NB4 (cell line): Measurements from ENCODE around the gene TMEM123.

Experiments used
- DNase-seq: peaks from one replicate; pipeline ENCODE4 v3.0.0; 2010; ENCODE audit warnings: low read depth
- H3K4me3 ChIP-seq: one replicate; pipeline ENCODE4 v1.5.1; 2011; ENCODE audit warnings: mild to moderate bottlenecking, low read depth, low read length, moderate library complexity
- MYC ChIP-seq: IDR thresholded peaks from 2 replicates; pipeline ENCODE4 v1.6.1; 2011; ENCODE audit warnings: low read depth, low read length
- POLR2A ChIP-seq: IDR thresholded peaks from 2 replicates; pipeline ENCODE4 v1.6.1; 2011; ENCODE audit warnings: mild to moderate bottlenecking; ENCODE audit not compliant: insufficient read length; ENCODE audit errors: extremely low read depth
- TF ChIP-seq, protein P1 (sequence below): IDR thresholded peaks from one replicate; pipeline ENCODE4 v1.5.1; 2012; ENCODE audit warnings: low read depth, low read length
- TF ChIP-seq, protein P2 (sequence below): IDR thresholded peaks from 2 replicates; pipeline ENCODE4 v1.6.1; 2011; ENCODE audit warnings: low read depth, low read length

Gene TMEM123

GRCh38 chr11:102428696-102429095 lies 23.9 kb downstream of the TMEM123 start:
- DNase-seq: no peak
- no peak overlapping the region for H3K4me3 ChIP-seq
- no peak for TF ChIP-seq MYC

- no peak for DNase-seq
These were observed 25.5 kb downstream of the TMEM123 start for GRCh38 chr11:102427068-102427467.

GRCh38 chr11:102426570-102426969 lies 26.0 kb downstream of the TMEM123 start:
- TF ChIP-seq MYC (no peak), POLR2A (no peak)
- TF ChIP-seq, protein P1, sequence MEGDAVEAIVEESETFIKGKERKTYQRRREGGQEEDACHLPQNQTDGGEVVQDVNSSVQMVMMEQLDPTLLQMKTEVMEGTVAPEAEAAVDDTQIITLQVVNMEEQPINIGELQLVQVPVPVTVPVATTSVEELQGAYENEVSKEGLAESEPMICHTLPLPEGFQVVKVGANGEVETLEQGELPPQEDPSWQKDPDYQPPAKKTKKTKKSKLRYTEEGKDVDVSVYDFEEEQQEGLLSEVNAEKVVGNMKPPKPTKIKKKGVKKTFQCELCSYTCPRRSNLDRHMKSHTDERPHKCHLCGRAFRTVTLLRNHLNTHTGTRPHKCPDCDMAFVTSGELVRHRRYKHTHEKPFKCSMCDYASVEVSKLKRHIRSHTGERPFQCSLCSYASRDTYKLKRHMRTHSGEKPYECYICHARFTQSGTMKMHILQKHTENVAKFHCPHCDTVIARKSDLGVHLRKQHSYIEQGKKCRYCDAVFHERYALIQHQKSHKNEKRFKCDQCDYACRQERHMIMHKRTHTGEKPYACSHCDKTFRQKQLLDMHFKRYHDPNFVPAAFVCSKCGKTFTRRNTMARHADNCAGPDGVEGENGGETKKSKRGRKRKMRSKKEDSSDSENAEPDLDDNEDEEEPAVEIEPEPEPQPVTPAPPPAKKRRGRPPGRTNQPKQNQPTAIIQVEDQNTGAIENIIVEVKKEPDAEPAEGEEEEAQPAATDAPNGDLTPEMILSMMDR: no peak
- TF ChIP-seq, protein P2, sequence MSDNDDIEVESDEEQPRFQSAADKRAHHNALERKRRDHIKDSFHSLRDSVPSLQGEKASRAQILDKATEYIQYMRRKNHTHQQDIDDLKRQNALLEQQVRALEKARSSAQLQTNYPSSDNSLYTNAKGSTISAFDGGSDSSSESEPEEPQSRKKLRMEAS: no peak

More at GRCh38 chr11:102427068-102427467, 25.5 kb downstream of the TMEM123 start:
- TF ChIP-seq, protein P1: no peak
- no peak for TF ChIP-seq MYC
- no peak for TF ChIP-seq POLR2A
- TF ChIP-seq, protein P2: no peak
- H3K4me3 ChIP-seq: no peak overlapping the region

GRCh38 chr11:102426000-102426399 lies 26.6 kb downstream of the TMEM123 start:
- DNase-seq: no peak
- H3K4me3 ChIP-seq: no peak overlapping the region
- TF ChIP-seq POLR2A (no peak), MYC (no peak)
- TF ChIP-seq, protein P2: no peak
- TF ChIP-seq, protein P1: no peak

More at GRCh38 chr11:102426570-102426969, 26.0 kb downstream of the TMEM123 start:
- H3K4me3 ChIP-seq: no peak overlapping the region
- no peak for DNase-seq

DNA sequence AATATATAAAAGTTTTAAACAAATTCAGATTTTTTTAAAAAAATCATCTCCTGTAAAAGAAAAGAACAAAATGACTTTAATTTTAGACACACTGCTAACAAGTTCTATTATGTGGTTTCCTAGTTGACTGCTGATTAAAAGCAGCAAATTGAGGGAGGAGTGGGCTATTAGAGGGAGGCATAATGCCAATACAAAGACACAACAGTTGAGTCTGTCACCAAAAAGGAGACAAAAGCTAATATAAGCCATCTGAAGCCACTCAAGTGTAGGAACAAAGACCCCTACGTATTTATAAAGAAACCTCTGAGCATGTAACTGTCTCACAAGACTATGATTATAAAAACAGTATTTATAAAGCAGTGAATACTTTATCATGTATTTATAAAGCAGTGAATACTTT lies 28.6 kb downstream of the TMEM123 start:
- DNase-seq: no peak
- no peak overlapping the region for H3K4me3 ChIP-seq
- TF ChIP-seq, protein P1: no peak
- TF ChIP-seq, protein P2: no peak
- no peak for TF ChIP-seq POLR2A
- TF ChIP-seq MYC: no peak

GRCh38 chr11:102422817-102423712 lies 29.5 kb downstream of the TMEM123 start:
- DNase-seq: no peak
- TF ChIP-seq MYC (no peak), POLR2A (no peak)
- TF ChIP-seq, protein P2: no peak
- TF ChIP-seq, protein P1: no peak
- H3K4me3 ChIP-seq: no peak overlapping the region
